PFSK-1 (cell line): Measurements from ENCODE around the gene FUNDC2.

Source experiments
- SIN3A ChIP-seq: IDR thresholded peaks from 2 replicates; pipeline ENCODE4 v1.6.1; 2012; ENCODE audit warnings: mild to moderate bottlenecking, low read length, moderate library complexity, borderline replicate concordance; ENCODE audit not compliant: insufficient read depth
- TF ChIP-seq, protein P1 (sequence below), 2 experiments: IDR thresholded peaks; 2 replicates each; pipeline versions ENCODE4 v1.6.1 to v1.8.0; 2011 to 2012; ENCODE audit warnings: low read depth in 2 of 2, low read length in 2 of 2, control low read depth in 1 of 2, inconsistent platforms in 1 of 2, mild to moderate bottlenecking in 1 of 2, moderate library complexity in 1 of 2; ENCODE audit not compliant: insufficient read depth in 1 of 2

DNA sequence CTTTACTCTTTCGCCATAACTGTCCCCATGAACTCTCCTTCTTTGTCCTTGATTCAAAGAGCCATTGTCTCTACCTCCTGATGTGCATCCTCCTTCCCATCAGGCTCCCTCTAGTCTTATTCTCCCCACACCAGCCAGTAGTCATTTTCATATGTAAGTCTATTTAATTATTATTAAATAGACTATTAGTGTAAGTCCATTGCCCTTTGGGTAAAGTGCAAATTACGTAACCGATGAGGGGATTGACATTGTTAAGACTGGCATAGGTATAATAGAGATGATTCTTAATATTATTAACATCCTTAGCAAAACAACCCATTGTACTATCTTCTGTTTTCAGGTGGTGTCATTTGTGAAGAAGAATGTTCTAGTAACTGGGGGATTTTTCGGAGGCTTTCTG, 27.6 kb downstream of the FUNDC2 start:
- TF ChIP-seq, protein P1, sequence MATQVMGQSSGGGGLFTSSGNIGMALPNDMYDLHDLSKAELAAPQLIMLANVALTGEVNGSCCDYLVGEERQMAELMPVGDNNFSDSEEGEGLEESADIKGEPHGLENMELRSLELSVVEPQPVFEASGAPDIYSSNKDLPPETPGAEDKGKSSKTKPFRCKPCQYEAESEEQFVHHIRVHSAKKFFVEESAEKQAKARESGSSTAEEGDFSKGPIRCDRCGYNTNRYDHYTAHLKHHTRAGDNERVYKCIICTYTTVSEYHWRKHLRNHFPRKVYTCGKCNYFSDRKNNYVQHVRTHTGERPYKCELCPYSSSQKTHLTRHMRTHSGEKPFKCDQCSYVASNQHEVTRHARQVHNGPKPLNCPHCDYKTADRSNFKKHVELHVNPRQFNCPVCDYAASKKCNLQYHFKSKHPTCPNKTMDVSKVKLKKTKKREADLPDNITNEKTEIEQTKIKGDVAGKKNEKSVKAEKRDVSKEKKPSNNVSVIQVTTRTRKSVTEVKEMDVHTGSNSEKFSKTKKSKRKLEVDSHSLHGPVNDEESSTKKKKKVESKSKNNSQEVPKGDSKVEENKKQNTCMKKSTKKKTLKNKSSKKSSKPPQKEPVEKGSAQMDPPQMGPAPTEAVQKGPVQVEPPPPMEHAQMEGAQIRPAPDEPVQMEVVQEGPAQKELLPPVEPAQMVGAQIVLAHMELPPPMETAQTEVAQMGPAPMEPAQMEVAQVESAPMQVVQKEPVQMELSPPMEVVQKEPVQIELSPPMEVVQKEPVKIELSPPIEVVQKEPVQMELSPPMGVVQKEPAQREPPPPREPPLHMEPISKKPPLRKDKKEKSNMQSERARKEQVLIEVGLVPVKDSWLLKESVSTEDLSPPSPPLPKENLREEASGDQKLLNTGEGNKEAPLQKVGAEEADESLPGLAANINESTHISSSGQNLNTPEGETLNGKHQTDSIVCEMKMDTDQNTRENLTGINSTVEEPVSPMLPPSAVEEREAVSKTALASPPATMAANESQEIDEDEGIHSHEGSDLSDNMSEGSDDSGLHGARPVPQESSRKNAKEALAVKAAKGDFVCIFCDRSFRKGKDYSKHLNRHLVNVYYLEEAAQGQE (IDR thresholded peaks at IDR 0.05; ENCODE audit: insufficient read depth in 1 of 2, low read depth in 2 of 2, low read length in 2 of 2), result no peak
- no peak for TF ChIP-seq SIN3A
